Testis (tissue), 2 donors: ENCODE measurements around the gene PPP2R2D.

Source experiments
- CTCF ChIP-seq, 3 experiments: fragments of 450-650 bp in 2 of 3; fragments of 200-600 bp in 1 of 3; sonication (generic) in 1 of 3; IDR thresholded peaks; one replicate each; pipeline ENCODE4 v1.5.1; 2016 to 2019; ENCODE audit warnings: antibody characterized with exemption in 3 of 3, mild to moderate bottlenecking in 2 of 3, moderate library complexity in 1 of 3
- POLR2A ChIP-seq: fragments of 450-650 bp; IDR thresholded peaks from one replicate; pipeline ENCODE4 v1.6.1; 2017; ENCODE audit warnings: antibody characterized with exemption, mild to moderate bottlenecking, moderate library complexity

GRCh38 chr10:131856441-131857094 is 44.2 kb upstream of the PPP2R2D start:
- TF ChIP-seq POLR2A (no peak), CTCF (IDR thresholded peaks at IDR 0.05) (no peak)
